Nephron (organoid): Measurements from ENCODE around the gene RNF6.

Source experiments
- H3K27ac Mint-ChIP-seq, 3 experiments: 2 replicates each; pipeline ENCODE4 v1.8.0; 2020; ENCODE audit warnings: mixed read lengths in 3 of 3, mild to moderate bottlenecking in 2 of 3, moderate library complexity in 1 of 3
- H3K27me3 Mint-ChIP-seq: 2 replicates; pipeline ENCODE4 v1.8.0; 2021; ENCODE audit warnings: low read depth, mild to moderate bottlenecking, moderate library complexity, mixed read lengths
- H3K36me3 Mint-ChIP-seq: 2 replicates; pipeline ENCODE4 v1.8.0; 2020; ENCODE audit warnings: low read depth, mixed read lengths
- H3K4me1 Mint-ChIP-seq: 2 replicates; pipeline ENCODE4 v1.8.0; 2020; ENCODE audit warnings: mixed read lengths
- H3K4me3 Mint-ChIP-seq, 3 experiments: 2 replicates each; pipeline ENCODE4 v1.8.0; 2020; ENCODE audit warnings: mild to moderate bottlenecking in 3 of 3, mixed read lengths in 3 of 3, moderate library complexity in 2 of 3
- H3K9me3 Mint-ChIP-seq: 2 replicates; pipeline ENCODE4 v1.8.0; 2020; ENCODE audit warnings: mixed read lengths
- TF ChIP-seq, protein P1 (sequence below), 3 experiments: fragments of 200-600 bp; sonication (generic); IDR thresholded peaks; one replicate each; pipeline ENCODE4 v1.5.0; 2021; ENCODE audit warnings: antibody characterized with exemption in 3 of 3; ENCODE audit not compliant: unreplicated experiment in 3 of 3

RNF6 gene

DNA sequence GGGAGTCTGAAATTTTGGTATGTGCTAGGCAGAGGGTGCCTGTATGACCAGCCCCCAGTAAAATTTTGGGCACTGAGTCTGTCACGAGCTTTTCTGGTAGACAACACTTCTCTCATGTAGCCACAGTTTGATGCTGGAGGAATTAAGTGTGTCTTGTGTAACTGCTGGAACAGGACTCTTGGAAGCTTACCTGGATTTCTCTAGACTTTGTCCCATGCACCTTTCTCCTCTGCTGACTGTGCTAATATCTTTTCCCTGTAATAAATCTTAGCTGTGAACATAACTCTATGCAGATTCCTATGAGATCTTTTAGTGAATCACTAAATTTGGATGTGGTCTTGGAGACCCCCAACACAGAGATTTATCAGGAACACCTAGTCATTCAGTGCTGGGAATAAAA lies 13.8 kb downstream of the RNF6 start:
- H3K27ac Mint-ChIP-seq, result no peak overlapping the region
- no peaks in the 10 kb centered on the region for H3K4me1 Mint-ChIP-seq
- no peak overlapping the region for H3K4me3 Mint-ChIP-seq
- no peaks in the 10 kb centered on the region for H3K27me3 Mint-ChIP-seq
- TF ChIP-seq, protein P1, sequence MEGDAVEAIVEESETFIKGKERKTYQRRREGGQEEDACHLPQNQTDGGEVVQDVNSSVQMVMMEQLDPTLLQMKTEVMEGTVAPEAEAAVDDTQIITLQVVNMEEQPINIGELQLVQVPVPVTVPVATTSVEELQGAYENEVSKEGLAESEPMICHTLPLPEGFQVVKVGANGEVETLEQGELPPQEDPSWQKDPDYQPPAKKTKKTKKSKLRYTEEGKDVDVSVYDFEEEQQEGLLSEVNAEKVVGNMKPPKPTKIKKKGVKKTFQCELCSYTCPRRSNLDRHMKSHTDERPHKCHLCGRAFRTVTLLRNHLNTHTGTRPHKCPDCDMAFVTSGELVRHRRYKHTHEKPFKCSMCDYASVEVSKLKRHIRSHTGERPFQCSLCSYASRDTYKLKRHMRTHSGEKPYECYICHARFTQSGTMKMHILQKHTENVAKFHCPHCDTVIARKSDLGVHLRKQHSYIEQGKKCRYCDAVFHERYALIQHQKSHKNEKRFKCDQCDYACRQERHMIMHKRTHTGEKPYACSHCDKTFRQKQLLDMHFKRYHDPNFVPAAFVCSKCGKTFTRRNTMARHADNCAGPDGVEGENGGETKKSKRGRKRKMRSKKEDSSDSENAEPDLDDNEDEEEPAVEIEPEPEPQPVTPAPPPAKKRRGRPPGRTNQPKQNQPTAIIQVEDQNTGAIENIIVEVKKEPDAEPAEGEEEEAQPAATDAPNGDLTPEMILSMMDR (IDR thresholded peaks at IDR 0.05; ENCODE audit: unreplicated experiment in 3 of 3), result no peak
- H3K9me3 Mint-ChIP-seq, result no peaks in the 10 kb centered on the region
- H3K36me3 Mint-ChIP-seq, result peaks cover 32% of the 10 kb centered on the region

- Mint-ChIP-seq H3K4me3 (no peak overlapping the region), H3K9me3 (peaks cover 1% of the 10 kb centered on the region), H3K36me3 (peaks cover 2% of the 10 kb centered on the region), H3K27me3 (no peaks in the 10 kb centered on the region), H3K4me1 (no peaks in the 10 kb centered on the region), H3K27ac (no peak overlapping the region)
- TF ChIP-seq, protein P1 (IDR thresholded peaks at IDR 0.05; ENCODE audit: unreplicated experiment in 3 of 3), result no peak
Observed at GRCh38 chr13:26202365-26202972, 19.6 kb downstream of the RNF6 start.

DNA sequence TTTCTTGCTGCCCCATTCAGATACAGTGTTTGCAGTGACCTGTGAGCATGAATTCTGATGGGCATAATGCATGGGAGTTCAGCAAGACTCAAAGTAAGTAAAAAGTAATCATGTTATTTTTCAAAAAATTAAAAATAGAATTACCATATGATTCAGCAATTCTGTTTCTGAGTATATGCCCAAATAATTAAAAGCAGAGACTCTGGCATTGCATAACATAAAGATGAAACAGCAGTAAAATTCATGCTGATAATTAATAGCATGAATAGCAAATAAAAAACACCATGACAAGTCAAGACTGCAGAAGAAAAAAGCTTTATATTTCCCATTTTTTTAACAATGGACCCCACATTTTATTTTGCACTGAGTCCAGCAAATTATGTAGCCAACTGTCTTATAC lies 21.3 kb downstream of the RNF6 start:
- peaks cover 9% of the 10 kb centered on the region for H3K9me3 Mint-ChIP-seq
- H3K4me3 Mint-ChIP-seq, result no peak overlapping the region
- H3K27me3 Mint-ChIP-seq, result no peaks in the 10 kb centered on the region
- peaks cover 7% of the 10 kb centered on the region for H3K36me3 Mint-ChIP-seq
- no peak overlapping the region for H3K27ac Mint-ChIP-seq
- no peaks in the 10 kb centered on the region for H3K4me1 Mint-ChIP-seq
- TF ChIP-seq, protein P1 (IDR thresholded peaks at IDR 0.05; ENCODE audit: unreplicated experiment in 3 of 3), result no peak

DNA sequence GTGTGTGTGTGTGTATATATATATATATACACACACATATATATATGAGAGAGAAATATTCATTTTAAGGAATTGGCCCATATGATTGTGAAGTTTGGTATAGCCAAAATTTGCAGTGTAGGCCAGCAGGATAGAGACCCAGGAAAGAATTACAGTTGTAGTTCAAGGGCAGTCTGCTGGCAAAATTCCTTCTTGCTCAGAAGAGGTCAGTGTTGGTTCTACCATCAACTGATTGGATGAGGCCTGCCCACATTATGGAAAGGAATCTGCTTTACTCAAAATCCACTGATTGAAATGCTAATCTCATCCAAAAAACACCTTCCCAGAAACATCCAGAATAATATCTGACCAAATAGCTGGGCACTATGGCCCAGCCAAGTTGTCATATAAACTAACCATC lies 24.0 kb downstream of the RNF6 start:
- H3K4me3 Mint-ChIP-seq, result no peak overlapping the region
- no peaks in the 10 kb centered on the region for H3K27me3 Mint-ChIP-seq
- no peak overlapping the region for H3K27ac Mint-ChIP-seq
- H3K4me1 Mint-ChIP-seq, result no peaks in the 10 kb centered on the region
- H3K9me3 Mint-ChIP-seq, result peaks cover 26% of the 10 kb centered on the region
- TF ChIP-seq, protein P1 (IDR thresholded peaks at IDR 0.05; ENCODE audit: unreplicated experiment in 3 of 3), result no peak
- peaks cover 22% of the 10 kb centered on the region for H3K36me3 Mint-ChIP-seq

GRCh38 chr13:26197298-26197697 lies 24.8 kb downstream of the RNF6 start:
- H3K27ac Mint-ChIP-seq, result no peak overlapping the region
- H3K27me3 Mint-ChIP-seq, result no peaks in the 10 kb centered on the region
- H3K4me1 Mint-ChIP-seq, result no peaks in the 10 kb centered on the region
- no peak overlapping the region for H3K4me3 Mint-ChIP-seq
- TF ChIP-seq, protein P1 (IDR thresholded peaks at IDR 0.05; ENCODE audit: unreplicated experiment in 3 of 3), result no peak
- peaks cover 22% of the 10 kb centered on the region for H3K36me3 Mint-ChIP-seq
- peaks cover 26% of the 10 kb centered on the region for H3K9me3 Mint-ChIP-seq

- Mint-ChIP-seq H3K9me3 (no peaks in the 10 kb centered on the region), H3K27ac (peak overlapping the region in 1 of 3 experiments; percentile 74), H3K27me3 (no peaks in the 10 kb centered on the region), H3K4me1 (peaks cover 7% of the 10 kb centered on the region), H3K4me3 (peak overlapping the region; percentile 81 to 93 (median 87)), H3K36me3 (no peaks in the 10 kb centered on the region)
- TF ChIP-seq, protein P1 (IDR thresholded peaks at IDR 0.05; ENCODE audit: unreplicated experiment in 3 of 3), result no peak
Observed at GRCh38 chr13:26186995-26187394, 35.1 kb downstream of the RNF6 start.
